Breast epithelium (tissue), 4 donors: ENCODE measurements around the gene STXBP1. TPM values are rescaled to one million over a fixed set of nuclear protein-coding genes. Genes with fewer than 3 reads are reported as not detected.
A peak's percentile ranks its signal among the peaks of the same experiment; 100 is the strongest.

Experiments used
- DNase-seq, 2 donors: peaks; one replicate each; pipeline ENCODE4 v3.0.0-alpha.2; 2019; ENCODE audit warnings: low spot score in 2 of 2
- H3K27ac ChIP-seq, 2 donors: fragments of 200-600 bp; sonication (generic) in 1 of 2; one replicate each; pipeline ENCODE4 v1.5.1; 2016 to 2019; ENCODE audit warnings: mild to moderate bottlenecking in 1 of 2
- H3K27me3 ChIP-seq, 2 donors: fragments of 200-600 bp; sonication (generic) in 1 of 2; one replicate each; pipeline versions ENCODE4 v1.5.1 to v1.6.0; 2017 to 2019; ENCODE audit warnings: control low read depth in 1 of 2, mild to moderate bottlenecking in 1 of 2
- H3K36me3 ChIP-seq: fragments of 200-600 bp; one replicate; pipeline ENCODE4 v1.5.1; 2019
- H3K4me1 ChIP-seq, 2 donors: fragments of 200-600 bp; sonication (generic); one replicate each; pipeline ENCODE4 v1.5.1; 2016 to 2019; ENCODE audit warnings: control low read depth in 1 of 2
- H3K4me3 ChIP-seq, 3 donors: fragments of 200-600 bp; sonication (generic); 1 replicate in 2 of 3; 2 replicates in 1 of 3; pipeline ENCODE4 v1.5.1; 2016 to 2019; ENCODE audit warnings: mild to moderate bottlenecking in 3 of 3, moderate library complexity in 2 of 3
- H3K9me3 ChIP-seq, 2 donors: fragments of 200-600 bp; sonication (generic) in 1 of 2; one replicate each; pipeline ENCODE4 v1.5.1; 2016 to 2019; ENCODE audit warnings: control low read depth in 1 of 2
- CTCF ChIP-seq, 3 donors: fragments of 450-650 bp; IDR thresholded peaks; one replicate each; pipeline ENCODE4 v1.5.1; 2016 to 2017; ENCODE audit warnings: antibody characterized with exemption in 3 of 3, mild to moderate bottlenecking in 3 of 3, moderate library complexity in 3 of 3
- POLR2A ChIP-seq: fragments of 450-650 bp; IDR thresholded peaks from one replicate; pipeline ENCODE4 v1.6.1; 2016; ENCODE audit warnings: antibody characterized with exemption, mild to moderate bottlenecking, moderate library complexity
- POLR2AphosphoS5 ChIP-seq, 3 donors: sonication (generic); formaldehyde crosslinking; IDR thresholded peaks; one replicate each; pipeline ENCODE4 v1.6.1; 2017; ENCODE audit warnings: antibody characterized with exemption in 3 of 3
- intact Hi-C: fragments of 100-400 bp; cut with DNase I; formaldehyde crosslinking; loops from one replicate; pipeline ENCODE4 v1.15.1; 2023; ENCODE audit warnings: low total_unique reads
- total RNA-seq, 3 donors: library from RNA; depleted of rRNA; stranded (reverse); fragments of >200 nt; gene quantifications; one replicate each; pipeline ENCODE4 v1.1.0, GENCODE V29; 2016

STXBP1 gene
- total RNA-seq, 3 donors from 2014 or later = 19.0 to 45.9 (median 43.2) TPM

GRCh38 chr9:127734747-127735529, 122.9 kb downstream of the STXBP1 start, which contains the start of gene TOR2A:
TSS of gene TOR2A (minus strand) at chr9:127735294. CDS start at chr9:127735270, 24 bp downstream.
- peak; percentile 95 to 99 for DNase-seq
- Histone ChIP-seq H3K4me1 (peaks cover 0 to 5% of the 10 kb centered on the region in 2 donors), H3K4me3 (peak within 1 kb of the TSS; percentile 75 to 82 (median 81)), H3K36me3 (no peaks in the 10 kb centered on the region), H3K9me3 (no peaks in the 10 kb centered on the region), H3K27me3 (no peaks in the 10 kb centered on the region), H3K27ac (peak within 1 kb of the TSS; percentile 92 to 95)
- intact Hi-C loops = loop anchor here (5.0 to 10.0 kb wide), 2 partner anchors 50 to 148 kb away; partner anchors contain the start of gene CDK9
- TF ChIP-seq POLR2AphosphoS5 (IDR thresholded peaks at IDR 0.05) = peak; percentile 71 to 85 (median 72)
- peak; percentile 91 to 99 (median 98) for TF ChIP-seq CTCF (IDR thresholded peaks at IDR 0.05)
- no peak for TF ChIP-seq POLR2A

- no peak for DNase-seq
- Histone ChIP-seq H3K9me3 (no peaks in the 10 kb centered on the region), H3K27ac (peak overlapping the region; percentile 60 to 92), H3K36me3 (no peaks in the 10 kb centered on the region), H3K4me1 (peaks cover 0 to 11% of the 10 kb centered on the region in 2 donors), H3K27me3 (no peaks in the 10 kb centered on the region), H3K4me3 (peak overlapping the region in 1 of 3 donors; percentile 82)
- intact Hi-C loops = loop anchor here (1.0 to 10.0 kb wide), 3 partner anchors 49 to 131 kb away; partner anchors contain the start of gene CDK9
- TF ChIP-seq POLR2A = no peak
- TF ChIP-seq CTCF (IDR thresholded peaks at IDR 0.05) = peak in 1 of 3 donors; percentile 5
Observed at GRCh38 chr9:127735530-127736185, 123.6 kb downstream of the STXBP1 start.

GRCh38 chr9:127738666-127739065, 126.6 kb downstream of the STXBP1 start:
- Histone ChIP-seq H3K4me3 (no peak overlapping the region), H3K9me3 (no peaks in the 10 kb centered on the region), H3K27ac (no peak overlapping the region), H3K4me1 (peaks cover 0 to 11% of the 10 kb centered on the region in 2 donors), H3K36me3 (no peaks in the 10 kb centered on the region), H3K27me3 (no peaks in the 10 kb centered on the region)
- intact Hi-C loops = loop anchor here (1.0 to 10.0 kb wide), 2 partner anchors 46 to 135 kb away; partner anchors contain the start of gene CDK9
- TF ChIP-seq CTCF (IDR thresholded peaks at IDR 0.05) = no peak
- TF ChIP-seq POLR2AphosphoS5 (IDR thresholded peaks at IDR 0.05) = no peak
- no peak for TF ChIP-seq POLR2A
- no peak for DNase-seq

GRCh38 chr9:127739614-127740330, 127.7 kb downstream of the STXBP1 start:
- Histone ChIP-seq H3K27me3 (no peaks in the 10 kb centered on the region), H3K4me1 (peaks cover 0 to 6% of the 10 kb centered on the region in 2 donors), H3K4me3 (no peak overlapping the region), H3K36me3 (no peaks in the 10 kb centered on the region), H3K9me3 (no peaks in the 10 kb centered on the region), H3K27ac (peak overlapping the region; percentile 65 to 91)
- no peak for DNase-seq
- intact Hi-C loops = loop anchor here (10.0 kb wide), 1 partner anchor 45 kb away; the partner anchor contains the start of gene CDK9
- TF ChIP-seq CTCF (IDR thresholded peaks at IDR 0.05) (no peak), POLR2AphosphoS5 (IDR thresholded peaks at IDR 0.05) (no peak), POLR2A (no peak)
